Neutrophil (primary cell): ENCODE data around the gene ZNF764.
"Not testable (repeated sequence)": the region's sequence is repeated elsewhere in the genome, so short reads cannot be mapped to it uniquely, and the experiment has no call there.

Experiments
- H3K27ac ChIP-seq: fragments of 200-600 bp; sonication (generic); 2 replicates; pipeline ENCODE4 v1.5.1; 2016; ENCODE audit warnings: mild to moderate bottlenecking, moderate library complexity
- H3K27me3 ChIP-seq: fragments of 200-600 bp; sonication (generic); 2 replicates; pipeline ENCODE4 v1.6.0; 2016; ENCODE audit warnings: mild to moderate bottlenecking
- H3K36me3 ChIP-seq: fragments of 200-600 bp; sonication (generic); 2 replicates; pipeline ENCODE4 v1.5.1; 2017
- H3K4me1 ChIP-seq, 2 experiments: fragments of 200-600 bp in 1 of 2; sonication (generic) in 1 of 2; 1 replicate in 1 of 2; 2 replicates in 1 of 2; pipeline versions ENCODE4 v1.5.1 to v1.6.1; 2013 to 2016; ENCODE audit warnings: low read depth in 1 of 2, low read length in 1 of 2, mild to moderate bottlenecking in 1 of 2, moderate library complexity in 1 of 2; ENCODE audit not compliant: control insufficient read depth in 1 of 2, insufficient read depth in 1 of 2
- H3K4me3 ChIP-seq, 2 experiments: fragments of 200-600 bp in 1 of 2; sonication (generic) in 1 of 2; 1 replicate in 1 of 2; 2 replicates in 1 of 2; pipeline ENCODE4 v1.5.1; 2013 to 2016; ENCODE audit warnings: low read depth in 1 of 2, low read length in 1 of 2, mild to moderate bottlenecking in 1 of 2, moderate library complexity in 1 of 2
- H3K9me3 ChIP-seq: fragments of 200-600 bp; sonication (generic); 2 replicates; pipeline ENCODE4 v1.5.1; 2016
- CTCF ChIP-seq: fragments of 200-600 bp; sonication (generic); IDR thresholded peaks from 2 replicates; pipeline ENCODE4 v1.5.1; 2016; ENCODE audit warnings: antibody characterized with exemption

The ZNF764 gene

DNA sequence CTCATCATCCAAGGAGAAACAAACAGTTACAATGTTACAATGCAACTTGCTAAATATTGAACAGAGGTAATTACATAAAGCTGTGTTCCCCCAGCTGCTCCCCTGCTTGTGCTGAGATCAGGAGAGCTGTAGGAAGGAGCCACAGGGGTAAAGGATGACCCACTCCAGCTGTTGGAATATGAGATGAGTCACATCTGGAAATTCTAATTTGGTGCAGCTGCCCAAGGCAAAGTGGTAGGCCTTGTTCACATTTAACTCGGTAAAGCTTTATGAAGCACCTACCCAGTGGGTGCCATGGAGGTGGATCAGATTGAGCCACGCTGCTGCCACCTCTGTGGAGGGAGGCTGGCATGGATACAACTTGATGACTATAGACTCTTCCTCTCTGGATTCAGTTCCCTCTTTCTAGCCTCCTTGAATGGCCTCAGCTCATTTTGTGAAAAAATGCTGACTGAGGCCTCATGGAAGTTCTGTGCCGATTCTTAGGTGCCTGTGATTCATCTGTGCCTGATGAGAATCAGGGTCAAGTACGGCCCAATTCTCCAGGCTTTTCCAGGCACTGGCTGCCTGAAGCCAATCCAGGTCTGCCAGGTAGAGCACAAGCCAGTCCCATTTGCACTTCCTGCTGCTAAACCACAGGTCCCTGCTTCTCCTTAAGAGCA, 44.6 kb upstream of the ZNF764 start:
- Histone ChIP-seq H3K4me1 (peaks cover 6 to 7% of the 10 kb centered on the region in 2 experiments), H3K36me3 (peaks cover 18% of the 10 kb centered on the region), H3K4me3 (no peak overlapping the region), H3K27me3 (no peaks in the 10 kb centered on the region), H3K9me3 (no peaks in the 10 kb centered on the region), H3K27ac (no peak overlapping the region)
- TF ChIP-seq CTCF, result no peak

DNA sequence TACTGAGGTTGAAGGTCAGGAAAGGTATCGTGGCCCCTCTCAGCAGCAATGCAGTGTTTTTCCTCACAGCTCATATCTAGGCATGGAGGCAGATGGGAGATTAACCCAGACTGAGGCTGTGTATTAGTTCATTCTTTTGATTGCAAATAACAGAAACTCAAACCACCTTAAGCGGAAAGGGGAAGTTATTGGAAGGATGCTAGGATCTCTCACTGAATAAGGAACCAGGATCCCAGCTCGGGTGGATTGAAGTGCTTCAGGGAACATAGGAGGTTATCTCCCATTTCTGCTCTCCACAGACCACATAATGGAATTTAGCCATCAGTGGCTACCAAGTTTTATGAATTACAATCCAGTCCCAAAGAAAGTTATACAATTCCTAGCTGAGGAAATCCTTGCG, 43.8 kb upstream of the ZNF764 start:
- Histone ChIP-seq H3K36me3 (peaks cover 18% of the 10 kb centered on the region), H3K27ac (no peak overlapping the region), H3K4me1 (peaks cover 6 to 7% of the 10 kb centered on the region in 2 experiments), H3K9me3 (no peaks in the 10 kb centered on the region), H3K27me3 (no peaks in the 10 kb centered on the region), H3K4me3 (no peak overlapping the region)
- no peak for TF ChIP-seq CTCF

DNA sequence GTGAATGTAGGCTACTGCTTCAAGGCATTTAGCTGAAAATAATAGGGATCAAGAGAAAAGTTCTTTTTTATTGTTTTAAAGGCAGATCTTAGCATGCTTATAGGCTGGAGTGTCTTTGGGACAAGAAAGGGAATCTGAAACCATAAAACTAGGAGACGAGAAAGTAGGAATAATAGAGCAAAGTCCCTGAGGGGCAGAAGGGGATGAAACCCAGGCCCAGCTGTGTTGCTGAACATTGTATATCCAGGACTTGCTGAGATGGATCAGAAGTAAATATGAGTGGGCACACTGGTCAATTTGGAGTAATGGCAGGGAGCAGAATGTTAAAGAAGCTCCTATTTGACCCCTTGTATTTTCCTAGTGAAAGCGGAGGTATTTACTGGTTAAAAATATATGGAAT, 42.8 kb upstream of the ZNF764 start:
- Histone ChIP-seq H3K27me3 (no peaks in the 10 kb centered on the region), H3K4me3 (no peak overlapping the region), H3K27ac (no peak overlapping the region), H3K36me3 (peaks cover 18% of the 10 kb centered on the region), H3K4me1 (peaks cover 6 to 7% of the 10 kb centered on the region in 2 experiments), H3K9me3 (no peaks in the 10 kb centered on the region)
- TF ChIP-seq CTCF, result no peak

- Histone ChIP-seq H3K4me1 (peaks cover 3 to 4% of the 10 kb centered on the region in 2 experiments), H3K36me3 (peaks cover 18% of the 10 kb centered on the region)
- no peak for TF ChIP-seq CTCF
These were observed 42.0 kb upstream of the ZNF764 start for GRCh38 chr16:30600215-30600614.

DNA sequence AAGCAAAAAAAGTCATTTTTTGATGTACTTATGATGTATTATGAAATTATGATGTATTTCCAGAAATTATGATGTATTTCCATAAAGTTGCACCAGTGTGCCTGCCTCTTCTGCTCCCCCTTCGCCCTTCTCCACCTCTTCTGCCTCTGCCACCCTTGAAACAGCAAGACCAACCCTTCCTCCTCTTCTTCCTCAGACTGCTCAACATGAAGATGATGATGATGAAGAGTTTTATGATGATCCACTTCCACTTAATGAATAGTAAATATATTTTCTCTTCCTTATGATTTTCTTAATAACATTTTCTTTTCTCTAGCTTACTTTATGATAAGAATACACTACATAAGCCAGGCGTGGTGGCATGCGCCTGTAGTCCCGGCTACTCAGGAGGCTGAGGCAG, 34.7 kb upstream of the ZNF764 start:
- Histone ChIP-seq H3K36me3 (no peaks in the 10 kb centered on the region), H3K4me3 (no peak overlapping the region), H3K27me3 (no peaks in the 10 kb centered on the region), H3K9me3 (no peaks in the 10 kb centered on the region), H3K27ac (no peak overlapping the region), H3K4me1 (no peaks in the 10 kb centered on the region)
- TF ChIP-seq CTCF, result no peak

More at GRCh38 chr16:30600215-30600614, 42.0 kb upstream of the ZNF764 start:
- no peak overlapping the region for H3K27ac ChIP-seq
- H3K27me3 ChIP-seq, result no peaks in the 10 kb centered on the region
- no peak overlapping the region for H3K4me3 ChIP-seq
- no peaks in the 10 kb centered on the region for H3K9me3 ChIP-seq

GRCh38 chr16:30590869-30591268, 32.7 kb upstream of the ZNF764 start:
- H3K4me3 ChIP-seq, H3K27me3 ChIP-seq, H3K9me3 ChIP-seq, H3K36me3 ChIP-seq, H3K27ac ChIP-seq, H3K4me1 ChIP-seq: not testable (repeated sequence)

DNA sequence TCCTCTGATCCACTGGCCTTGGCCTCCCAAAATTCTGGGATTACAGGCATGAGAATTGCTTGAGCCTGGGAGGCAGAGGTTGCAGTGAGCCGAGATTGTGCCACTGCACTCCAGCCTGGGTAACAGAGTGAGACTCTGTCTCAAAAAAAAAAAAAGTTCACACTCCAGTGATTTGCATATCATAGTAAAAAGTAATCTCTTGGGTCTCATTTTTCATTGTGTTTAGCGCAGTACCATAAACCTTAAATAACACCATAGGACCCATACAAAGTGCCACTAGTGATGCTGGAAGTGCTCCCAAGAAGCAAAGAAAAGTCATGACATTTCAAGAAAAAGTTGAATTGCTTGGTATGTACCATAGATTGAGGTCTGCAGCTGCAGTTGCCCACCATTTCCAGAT, 31.4 kb upstream of the ZNF764 start:
- not testable (repeated sequence) for H3K36me3 ChIP-seq, H3K27ac ChIP-seq, H3K27me3 ChIP-seq, H3K9me3 ChIP-seq, H3K4me3 ChIP-seq
- peaks cover 14 to 16% of the 10 kb centered on the region in 2 experiments for H3K4me1 ChIP-seq
